AG04450 (cell line): ENCODE results near the gene NFATC2. TPM values are rescaled to one million over a fixed set of nuclear protein-coding genes. Genes with fewer than 3 reads are reported as not detected.

Experiments used
- CTCF ChIA-PET: fragments of 300-600, 350-600 bp; formaldehyde crosslinking; extraction: SDS; loops from one replicate; lab custom pipeline; 2022; ENCODE audit warnings: antibody characterized with exemption, inconsistent platforms; lab: Charles Lee
- POLR2A ChIA-PET: fragments of 350-600 bp; formaldehyde crosslinking; extraction: SDS; loops from one replicate; lab custom pipeline; 2021; ENCODE audit warnings: antibody characterized with exemption, inconsistent platforms; lab: Yijun Ruan, JAX
- DNase-seq: peaks from one replicate; pipeline ENCODE4 v3.0.0-alpha.2; 2011; ENCODE audit warnings: low read depth, low spot score
- H3K27ac ChIP-seq: one replicate; pipeline ENCODE4 v1.5.1; 2012; ENCODE audit warnings: low read depth, low read length, control low read depth
- H3K27me3 ChIP-seq: one replicate; pipeline ENCODE4 v1.6.0; 2012; ENCODE audit warnings: low read length; ENCODE audit not compliant: control insufficient read depth, insufficient read depth
- H3K4me3 ChIP-seq: 2 replicates; pipeline ENCODE4 v1.5.1; 2011; ENCODE audit warnings: mild to moderate bottlenecking, low read depth, low read length, control low read depth
- H3K9me3 ChIP-seq: 2 replicates; pipeline ENCODE4 v1.5.1; 2012; ENCODE audit warnings: low read length; ENCODE audit not compliant: control insufficient read depth, insufficient read depth
- polyA plus RNA-seq: library from polyadenylated mRNA; depleted of rRNA; stranded (reverse); fragments of >200 nt; gene quantifications from 2 replicates; pipeline ENCODE4 v1.2.3, GENCODE V29; 2011
- TF ChIP-seq, protein P1 (sequence below): IDR thresholded peaks from 2 replicates; pipeline ENCODE4 v1.5.1; 2011; ENCODE audit warnings: low read depth, low read length, control low read depth, inconsistent platforms

The NFATC2 gene
- polyA plus RNA-seq, 1 experiment = 0.07 TPM

- Histone ChIP-seq H3K27me3 (no peaks in the 10 kb centered on the region), H3K4me3 (no peak overlapping the region), H3K27ac (no peak overlapping the region), H3K9me3 (peaks cover 12% of the 10 kb centered on the region; the same call in 1 of the 2 replicates)
- CTCF ChIA-PET = no interaction called here
- TF ChIP-seq, protein P1, sequence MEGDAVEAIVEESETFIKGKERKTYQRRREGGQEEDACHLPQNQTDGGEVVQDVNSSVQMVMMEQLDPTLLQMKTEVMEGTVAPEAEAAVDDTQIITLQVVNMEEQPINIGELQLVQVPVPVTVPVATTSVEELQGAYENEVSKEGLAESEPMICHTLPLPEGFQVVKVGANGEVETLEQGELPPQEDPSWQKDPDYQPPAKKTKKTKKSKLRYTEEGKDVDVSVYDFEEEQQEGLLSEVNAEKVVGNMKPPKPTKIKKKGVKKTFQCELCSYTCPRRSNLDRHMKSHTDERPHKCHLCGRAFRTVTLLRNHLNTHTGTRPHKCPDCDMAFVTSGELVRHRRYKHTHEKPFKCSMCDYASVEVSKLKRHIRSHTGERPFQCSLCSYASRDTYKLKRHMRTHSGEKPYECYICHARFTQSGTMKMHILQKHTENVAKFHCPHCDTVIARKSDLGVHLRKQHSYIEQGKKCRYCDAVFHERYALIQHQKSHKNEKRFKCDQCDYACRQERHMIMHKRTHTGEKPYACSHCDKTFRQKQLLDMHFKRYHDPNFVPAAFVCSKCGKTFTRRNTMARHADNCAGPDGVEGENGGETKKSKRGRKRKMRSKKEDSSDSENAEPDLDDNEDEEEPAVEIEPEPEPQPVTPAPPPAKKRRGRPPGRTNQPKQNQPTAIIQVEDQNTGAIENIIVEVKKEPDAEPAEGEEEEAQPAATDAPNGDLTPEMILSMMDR = no peak
- POLR2A ChIA-PET = no interaction called here
- no peak for DNase-seq
Observed at GRCh38 chr20:51363378-51363777, 179.1 kb downstream of the NFATC2 start.

DNA sequence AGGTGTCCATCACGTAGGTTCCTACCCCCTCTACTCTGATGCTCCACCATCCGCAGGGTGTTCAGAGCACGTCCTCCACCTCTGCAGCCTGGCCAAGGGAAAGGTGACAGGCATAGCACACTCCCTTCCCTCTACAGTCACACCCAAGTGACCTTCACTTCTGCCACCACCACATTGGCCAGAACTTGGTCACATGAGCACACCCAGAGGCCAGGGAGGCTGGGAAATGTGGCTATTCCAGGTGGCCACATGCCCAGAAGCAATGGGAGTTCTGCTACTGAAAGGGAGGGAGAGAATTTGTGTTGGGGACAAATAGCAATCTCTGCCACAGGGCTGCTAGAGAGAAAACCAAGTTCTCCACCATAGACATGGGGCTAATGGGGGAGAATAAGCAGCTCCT is 180.3 kb downstream of the NFATC2 start:
- H3K4me3 ChIP-seq = no peak overlapping the region
- DNase-seq = no peak
- TF ChIP-seq, protein P1 = no peak
- POLR2A ChIA-PET = no interaction called here
- H3K27ac ChIP-seq = no peak overlapping the region
- CTCF ChIA-PET = interaction anchor here (1.0 to 4.3 kb wide), 3 partner anchors 232 to 375 kb away, joined by 3 to 23 read pairs (median 3); no protein-coding TSS in a partner anchor
- peaks cover 12% of the 10 kb centered on the region; the same call in 1 of the 2 replicates for H3K9me3 ChIP-seq
- H3K27me3 ChIP-seq = no peaks in the 10 kb centered on the region

DNA sequence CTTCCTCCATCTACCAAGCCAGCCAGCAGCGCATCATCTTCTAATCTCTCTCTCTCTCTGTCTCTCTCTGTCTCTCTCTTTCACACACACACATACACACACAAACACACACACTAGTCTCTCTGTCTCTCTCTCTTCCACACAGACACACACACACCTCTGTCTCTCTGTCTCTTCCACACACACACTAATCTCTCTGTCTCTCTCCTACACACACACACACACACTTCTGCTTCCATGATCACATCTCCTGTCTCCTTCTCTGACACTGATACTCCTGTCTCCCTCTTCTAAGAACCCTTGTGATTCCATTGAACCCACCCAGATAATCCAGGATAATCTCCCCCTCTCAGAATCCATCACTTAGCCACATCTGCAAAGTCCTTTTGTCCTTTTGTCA is 181.3 kb downstream of the NFATC2 start:
- Histone ChIP-seq H3K27me3 (no peaks in the 10 kb centered on the region), H3K27ac (peak overlapping the region; percentile 82), H3K4me3 (no peak overlapping the region), H3K9me3 (peaks cover 12% of the 10 kb centered on the region; the same call in 1 of the 2 replicates)
- DNase-seq = no peak
- POLR2A ChIA-PET = interaction anchor here (1.3 kb wide), 1 partner anchor 26 kb away, joined by 5 read pairs; no protein-coding TSS in a partner anchor
- TF ChIP-seq, protein P1 = no peak
- CTCF ChIA-PET = interaction anchor here (0.6 to 4.3 kb wide), 4 partner anchors 233 to 374 kb away, joined by 3 to 23 read pairs (median 3); no protein-coding TSS in a partner anchor

GRCh38 chr20:51360451-51361201 is 181.9 kb downstream of the NFATC2 start:
- Histone ChIP-seq H3K27me3 (no peaks in the 10 kb centered on the region), H3K4me3 (no peak overlapping the region), H3K27ac (peak overlapping the region; percentile 82), H3K9me3 (peaks cover 12% of the 10 kb centered on the region; the same call in 1 of the 2 replicates)
- DNase-seq = peak; percentile 96
- TF ChIP-seq, protein P1 = no peak
- CTCF ChIA-PET = interaction anchor here (0.6 to 4.3 kb wide), 4 partner anchors 234 to 373 kb away, joined by 3 to 23 read pairs (median 3); no protein-coding TSS in a partner anchor
- POLR2A ChIA-PET = interaction anchor here (1.0 to 1.3 kb wide), 3 partner anchors 9 to 33 kb away, joined by 4 to 10 read pairs (median 5); no protein-coding TSS in a partner anchor
